ENCODE results near the gene C2CD2L. TPM values are rescaled to one million over a fixed set of nuclear protein-coding genes. Genes with fewer than 3 reads are reported as not detected.
"Not testable (repeated sequence)": the region's sequence is repeated elsewhere in the genome, so short reads cannot be mapped to it uniquely, and the experiment has no call there.

The C2CD2L gene
- total RNA-seq, 1 donor from 2014 or later, result 6.1 TPM

- peak overlapping the region; percentile 82 for H3K4me3 ChIP-seq (ENCODE audit: low read depth, low read length)
- peak; percentile 67 for TF ChIP-seq CTCF (conservative IDR thresholded peaks at IDR 0.05; ENCODE audit: low read depth, low read length)
- no peak for DNase-seq (ENCODE audit: low read depth)
Measured at GRCh38 chr11:119094816-119095065, 12.4 kb upstream of the C2CD2L start.

GRCh38 chr11:119095066-119095880 lies 11.9 kb upstream of the C2CD2L start:
- peak; percentile 94 for DNase-seq (ENCODE audit: low read depth)
- TF ChIP-seq CTCF (conservative IDR thresholded peaks at IDR 0.05; ENCODE audit: low read depth, low read length), result no peak
- H3K4me3 ChIP-seq (ENCODE audit: low read depth, low read length), result peak overlapping the region; percentile 82

GRCh38 chr11:119099711-119100110 lies 7.4 kb upstream of the C2CD2L start:
- DNase-seq (ENCODE audit: low read depth), result no peak
- no peak overlapping the region for H3K4me3 ChIP-seq (ENCODE audit: low read depth, low read length)
- no peak for TF ChIP-seq CTCF (conservative IDR thresholded peaks at IDR 0.05; ENCODE audit: low read depth, low read length)

- TF ChIP-seq CTCF (conservative IDR thresholded peaks at IDR 0.05; ENCODE audit: low read depth, low read length), result peak; percentile 64
- DNase-seq (ENCODE audit: low read depth), result no peak
- peak overlapping the region; percentile 75 for H3K4me3 ChIP-seq (ENCODE audit: low read depth, low read length)
Measured at GRCh38 chr11:119100246-119100970, 6.7 kb upstream of the C2CD2L start.

- peak overlapping the region; percentile 75 for H3K4me3 ChIP-seq (ENCODE audit: low read depth, low read length)
- no peak for DNase-seq (ENCODE audit: low read depth)
- TF ChIP-seq CTCF (conservative IDR thresholded peaks at IDR 0.05; ENCODE audit: low read depth, low read length), result no peak
Measured at GRCh38 chr11:119100994-119101758, 6.0 kb upstream of the C2CD2L start.

- peak within 1 kb of the TSS; percentile 75 for H3K4me3 ChIP-seq (ENCODE audit: low read depth, low read length)
- peak; percentile 87 for DNase-seq (ENCODE audit: low read depth)
- no peak for TF ChIP-seq CTCF (conservative IDR thresholded peaks at IDR 0.05; ENCODE audit: low read depth, low read length)
Measured at GRCh38 chr11:119101759-119102423, 5.3 kb upstream of the C2CD2L start, which contains the start of gene DPAGT1. DPAGT1 (minus strand) TSS chr11:119101853; CDS start chr11:119101655, 198 bp downstream.

- DNase-seq (ENCODE audit: low read depth), result not testable (repeated sequence)
- peak overlapping the region; percentile 75 for H3K4me3 ChIP-seq (ENCODE audit: low read depth, low read length)
Measured at GRCh38 chr11:119103161-119103664, 3.9 kb upstream of the C2CD2L start.
